ENCODE results near the gene TAS2R46. TPM values are rescaled to one million over a fixed set of nuclear protein-coding genes. Genes with fewer than 3 reads are reported as not detected.

The TAS2R46 gene
- total RNA-seq = 6.3 and 9.4 TPM in 2 replicates

GRCh38 chr12:11062194-11062593 is at the start of gene TAS2R46:
TAS2R46 (minus strand) TSS chr12:11062294; CDS start chr12:11062294, 0 bp downstream.

DNA sequence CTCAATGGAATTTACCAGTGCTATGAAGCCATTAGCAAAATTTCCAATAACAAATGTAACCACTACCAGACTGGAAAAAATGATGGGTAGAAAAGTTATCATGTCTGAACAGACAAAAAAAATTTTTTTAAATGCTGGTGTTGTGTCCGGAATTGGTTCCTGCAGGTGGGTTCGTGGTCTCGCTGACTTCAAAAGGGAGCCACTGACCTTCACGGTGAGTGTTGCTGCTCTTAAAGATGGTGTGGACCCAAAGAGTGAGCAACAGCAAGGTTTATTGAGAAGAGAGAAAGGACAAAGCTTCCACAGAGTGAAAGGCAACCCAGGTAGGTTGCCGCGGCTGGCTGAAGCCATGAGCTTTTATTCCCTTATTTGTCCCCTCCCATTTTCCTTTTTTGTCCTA is 30.0 kb upstream of the TAS2R46 start, which contains the start of gene TAS2R43:
Gene TAS2R43 (minus strand): TSS at position 186 of the 400 bp plus-strand sequence. CDS start 84 bp downstream, at position 102.

GRCh38 chr12:11031307-11031706 is 30.8 kb downstream of the TAS2R46 start, which contains the start of gene TAS2R31:
TAS2R31 (minus strand) TSS chr12:11031407; CDS start chr12:11031335, 72 bp downstream.

DNA sequence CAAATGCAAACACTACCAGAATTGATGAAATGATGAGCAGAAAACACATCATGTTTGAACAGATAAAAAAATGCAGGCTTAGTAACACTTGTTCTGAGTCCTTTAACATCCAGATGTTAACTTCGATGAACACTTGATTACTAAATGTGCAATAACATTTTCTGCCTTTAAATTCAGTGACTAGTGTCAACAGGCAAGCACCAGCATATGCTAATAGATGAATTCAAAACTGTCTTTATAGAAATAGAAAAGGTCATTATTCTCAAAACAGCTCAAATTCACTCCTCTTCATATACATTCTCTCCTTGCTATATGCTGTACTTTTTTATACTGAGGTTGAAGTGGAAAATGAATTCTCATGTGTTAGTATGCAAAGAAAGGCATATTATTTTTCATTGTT is 39.6 kb downstream of the TAS2R46 start, which contains the start of gene TAS2R19:
Gene TAS2R19 (minus strand): TSS at position 101 of the 400 bp plus-strand sequence. CDS start 49 bp downstream, at position 52.

Small RNAs within 50 kb of the gene (small RNA-seq; reads per million reads assigned to genes)
- gene AC018630.1 = not detected

Other genes with a start within 250 kb of the TAS2R46 start
- gene TAS2R10, start 235.9 kb downstream of the TAS2R46 start, total RNA-seq = 1.1 TPM in 2 replicates
- 1.9 and 2.3 TPM in 2 replicates for gene PRR4, start 212.8 kb downstream of the TAS2R46 start, total RNA-seq
- gene PRH1, start 178.0 kb downstream of the TAS2R46 start, total RNA-seq = 22.9 and 38.6 TPM in 2 replicates
- gene TAS2R13, start 152.7 kb downstream of the TAS2R46 start, total RNA-seq = 2.9 and 5.2 TPM in 2 replicates
- not detected in 2 replicates for gene PRH2, start 133.1 kb downstream of the TAS2R46 start, total RNA-seq
- 4.9 and 6.8 TPM in 2 replicates for gene TAS2R14, start 123.0 kb downstream of the TAS2R46 start, total RNA-seq
- gene TAS2R50, start 75.4 kb downstream of the TAS2R46 start, total RNA-seq = 6.0 and 6.9 TPM in 2 replicates
- 7.2 and 8.6 TPM in 2 replicates for gene TAS2R20, start 64.0 kb downstream of the TAS2R46 start, total RNA-seq
- gene TAS2R19, start 39.7 kb downstream of the TAS2R46 start, total RNA-seq = 9.8 and 13.0 TPM in 2 replicates
- 12.5 and 12.6 TPM in 2 replicates for gene TAS2R31, start 30.9 kb downstream of the TAS2R46 start, total RNA-seq
- gene TAS2R43, start 30.0 kb upstream of the TAS2R46 start, total RNA-seq = 10.2 TPM in 1 of 2 replicates, not detected in the other
- gene TAS2R30, start 72.3 kb upstream of the TAS2R46 start, total RNA-seq = 14.9 and 15.2 TPM in 2 replicates
- 9.0 and 9.7 TPM in 2 replicates for gene SMIM10L1, start 108.9 kb upstream of the TAS2R46 start, total RNA-seq
- not detected in 2 replicates for gene TAS2R42, start 124.6 kb upstream of the TAS2R46 start, total RNA-seq
- gene PRB3, start 207.4 kb upstream of the TAS2R46 start, total RNA-seq = not detected in 2 replicates
- not detected in 2 replicates for gene PRB4, start 248.1 kb upstream of the TAS2R46 start, total RNA-seq